Thyroid gland (tissue), 4 donors: ENCODE measurements around the gene TLE1. TPM values are rescaled to one million over a fixed set of nuclear protein-coding genes. Genes with fewer than 3 reads are reported as not detected.

ENCODE experiments used
- DNase-seq, 2 donors: peaks; one replicate each; pipeline ENCODE4 v3.0.0-alpha.2; 2019
- H3K27ac ChIP-seq, 3 donors: fragments of 200-600 bp; sonication (generic); 1 replicate in 2 of 3; 2 replicates in 1 of 3; pipeline ENCODE4 v1.5.1; 2016 to 2019; ENCODE audit warnings: mild to moderate bottlenecking in 1 of 3, moderate library complexity in 1 of 3
- H3K27me3 ChIP-seq: fragments of 200-600 bp; sonication (generic); one replicate; pipeline ENCODE4 v1.5.1; 2019
- H3K36me3 ChIP-seq, 2 donors: fragments of 200-600 bp; sonication (generic); one replicate each; pipeline ENCODE4 v1.5.1; 2016 to 2019
- H3K4me1 ChIP-seq, 2 donors: fragments of 200-600 bp; sonication (generic); one replicate each; pipeline ENCODE4 v1.5.1; 2017 to 2019
- H3K4me3 ChIP-seq, 3 donors: fragments of 200-600 bp; sonication (generic); replicated peaks in 1 of 3; 1 replicate in 2 of 3; 2 replicates in 1 of 3; pipeline ENCODE4 v1.5.1; 2016; ENCODE audit warnings: mild to moderate bottlenecking in 1 of 3
- H3K9me3 ChIP-seq: fragments of 200-600 bp; sonication (generic); one replicate; pipeline ENCODE4 v1.5.1; 2017
- POLR2A ChIP-seq, 2 donors: fragments of 450-650 bp; IDR thresholded peaks; one replicate each; pipeline ENCODE4 v1.6.1; 2017; ENCODE audit warnings: antibody characterized with exemption in 2 of 2, mild to moderate bottlenecking in 2 of 2, moderate library complexity in 1 of 2
- WGBS, 2 donors: methylation state at CpG; one replicate each; pipeline ENCODE4 v1.1.5; 2017; 5-methylcytosine and 5-hydroxymethylcytosine counted together
- intact Hi-C: fragments of 100-400 bp; cut with DNase I; formaldehyde crosslinking; loops from one replicate; pipeline ENCODE4 v1.15.1; 2023
- total RNA-seq, 4 donors: library from RNA; depleted of rRNA; stranded (reverse); fragments of >200 nt; gene quantifications; one replicate each; pipeline ENCODE4 v1.2.3, GENCODE V29; 2016
- TF ChIP-seq, protein P1 (sequence below), 6 experiments: fragments of 200-600 bp in 3 of 6; fragments of 450-650 bp in 3 of 6; sonication (generic) in 3 of 6; IDR thresholded peaks; one replicate each; pipeline ENCODE4 v1.5.1; 2016 to 2019; ENCODE audit warnings: antibody characterized with exemption in 6 of 6, mild to moderate bottlenecking in 2 of 6, inconsistent platforms in 1 of 6, moderate library complexity in 1 of 6

Gene TLE1
- total RNA-seq, 4 donors from 2014 or later, result 40.7 to 91.1 (median 58.4) TPM

DNA sequence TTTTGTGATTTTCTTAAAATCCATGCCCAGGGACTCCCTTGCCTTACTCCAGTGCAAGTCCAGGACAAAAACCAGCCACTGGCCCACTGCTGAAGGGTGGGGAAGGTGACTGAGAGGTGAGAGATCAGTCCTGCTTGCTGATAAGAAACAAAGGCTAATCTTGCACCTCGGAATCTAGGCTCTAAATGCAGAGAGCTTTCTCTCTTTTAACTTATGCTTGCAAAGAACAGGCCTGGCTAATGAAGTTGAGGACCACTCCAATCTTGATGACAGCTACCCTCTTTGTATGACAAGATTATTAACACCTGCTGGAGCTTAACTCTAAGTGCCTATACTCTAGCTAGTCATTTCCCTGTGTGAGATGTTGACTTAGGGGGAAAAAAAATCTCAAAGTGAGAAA is 8.8 kb downstream of the TLE1 start:
- no peak overlapping the region for H3K4me3 ChIP-seq
- DNase-seq, result no peak
- WGBS, 2 donors, result 78 to 86% methylated on average over 1 of the region's 1 CpG
- no peaks in the 10 kb centered on the region for H3K9me3 ChIP-seq
- H3K36me3 ChIP-seq, result peaks cover 0 to 4% of the 10 kb centered on the region in 2 donors
- no peak overlapping the region for H3K27ac ChIP-seq
- peaks cover 6 to 17% of the 10 kb centered on the region in 2 donors for H3K4me1 ChIP-seq
- no peaks in the 10 kb centered on the region for H3K27me3 ChIP-seq
- TF ChIP-seq, protein P1, sequence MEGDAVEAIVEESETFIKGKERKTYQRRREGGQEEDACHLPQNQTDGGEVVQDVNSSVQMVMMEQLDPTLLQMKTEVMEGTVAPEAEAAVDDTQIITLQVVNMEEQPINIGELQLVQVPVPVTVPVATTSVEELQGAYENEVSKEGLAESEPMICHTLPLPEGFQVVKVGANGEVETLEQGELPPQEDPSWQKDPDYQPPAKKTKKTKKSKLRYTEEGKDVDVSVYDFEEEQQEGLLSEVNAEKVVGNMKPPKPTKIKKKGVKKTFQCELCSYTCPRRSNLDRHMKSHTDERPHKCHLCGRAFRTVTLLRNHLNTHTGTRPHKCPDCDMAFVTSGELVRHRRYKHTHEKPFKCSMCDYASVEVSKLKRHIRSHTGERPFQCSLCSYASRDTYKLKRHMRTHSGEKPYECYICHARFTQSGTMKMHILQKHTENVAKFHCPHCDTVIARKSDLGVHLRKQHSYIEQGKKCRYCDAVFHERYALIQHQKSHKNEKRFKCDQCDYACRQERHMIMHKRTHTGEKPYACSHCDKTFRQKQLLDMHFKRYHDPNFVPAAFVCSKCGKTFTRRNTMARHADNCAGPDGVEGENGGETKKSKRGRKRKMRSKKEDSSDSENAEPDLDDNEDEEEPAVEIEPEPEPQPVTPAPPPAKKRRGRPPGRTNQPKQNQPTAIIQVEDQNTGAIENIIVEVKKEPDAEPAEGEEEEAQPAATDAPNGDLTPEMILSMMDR (IDR thresholded peaks at IDR 0.05), result no peak
- TF ChIP-seq POLR2A (IDR thresholded peaks at IDR 0.05), result no peak
- intact Hi-C loops, result loop anchor here (10.0 kb wide), 1 partner anchor 86 kb away; no protein-coding TSS in a partner anchor

- Histone ChIP-seq H3K36me3 (peaks cover 0 to 4% of the 10 kb centered on the region in 2 donors), H3K27me3 (no peaks in the 10 kb centered on the region), H3K27ac (no peak overlapping the region), H3K9me3 (no peaks in the 10 kb centered on the region), H3K4me1 (peaks cover 6 to 12% of the 10 kb centered on the region in 2 donors), H3K4me3 (no peak overlapping the region)
- DNase-seq, result no peak
- WGBS, 2 donors, result 86 to 87% methylated on average over 9 of the region's 9 CpGs
- TF ChIP-seq, protein P1 (IDR thresholded peaks at IDR 0.05), result no peak
- TF ChIP-seq POLR2A (IDR thresholded peaks at IDR 0.05), result no peak
- intact Hi-C loops, result loop anchor here (10.0 kb wide), 1 partner anchor 85 kb away; no protein-coding TSS in a partner anchor
Measured at GRCh38 chr9:81680006-81680405, 9.3 kb downstream of the TLE1 start.

DNA sequence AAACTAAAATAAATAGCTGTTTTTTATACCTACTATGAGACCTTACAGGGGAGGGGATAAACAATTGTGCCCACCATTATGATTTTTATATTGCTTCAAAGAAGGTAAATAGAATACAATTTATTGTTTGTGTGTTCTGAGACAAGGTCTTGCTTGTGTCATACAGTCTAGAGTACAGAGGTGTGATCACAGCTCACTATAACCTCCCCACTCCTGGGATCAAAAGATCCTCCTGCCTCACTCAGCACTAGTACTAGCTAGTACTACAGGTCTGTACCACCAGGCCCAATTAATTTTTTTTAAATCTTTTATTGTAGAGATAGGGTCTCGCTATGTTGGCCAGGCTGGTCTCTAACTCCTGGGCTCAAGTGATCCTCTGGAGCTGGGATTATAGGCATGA is 11.3 kb downstream of the TLE1 start:
- H3K27me3 ChIP-seq, result no peaks in the 10 kb centered on the region
- intact Hi-C loops, result no loop called here
- no peaks in the 10 kb centered on the region for H3K9me3 ChIP-seq
- no peak overlapping the region for H3K4me3 ChIP-seq
- H3K4me1 ChIP-seq, result peaks cover 3 to 7% of the 10 kb centered on the region in 2 donors
- 92 to 94% methylated on average over 1 of the region's 1 CpG for WGBS, 2 donors
- TF ChIP-seq POLR2A (IDR thresholded peaks at IDR 0.05), result no peak
- TF ChIP-seq, protein P1 (IDR thresholded peaks at IDR 0.05), result no peak
- H3K27ac ChIP-seq, result no peak overlapping the region
- H3K36me3 ChIP-seq, result peaks cover 0 to 4% of the 10 kb centered on the region in 2 donors
- no peak for DNase-seq

- Histone ChIP-seq H3K36me3 (peaks cover 0 to under 1% of the 10 kb centered on the region in 2 donors), H3K9me3 (no peaks in the 10 kb centered on the region), H3K4me3 (no peak overlapping the region), H3K27ac (no peak overlapping the region), H3K4me1 (peaks cover 13 to 14% of the 10 kb centered on the region in 2 donors), H3K27me3 (no peaks in the 10 kb centered on the region)
- intact Hi-C loops, result no loop called here
- 92 to 94% methylated on average over 2 of the region's 2 CpGs for WGBS, 2 donors
- TF ChIP-seq, protein P1 (IDR thresholded peaks at IDR 0.05), result no peak
- no peak for DNase-seq
Measured at GRCh38 chr9:81676395-81676794, 13.0 kb downstream of the TLE1 start.

DNA sequence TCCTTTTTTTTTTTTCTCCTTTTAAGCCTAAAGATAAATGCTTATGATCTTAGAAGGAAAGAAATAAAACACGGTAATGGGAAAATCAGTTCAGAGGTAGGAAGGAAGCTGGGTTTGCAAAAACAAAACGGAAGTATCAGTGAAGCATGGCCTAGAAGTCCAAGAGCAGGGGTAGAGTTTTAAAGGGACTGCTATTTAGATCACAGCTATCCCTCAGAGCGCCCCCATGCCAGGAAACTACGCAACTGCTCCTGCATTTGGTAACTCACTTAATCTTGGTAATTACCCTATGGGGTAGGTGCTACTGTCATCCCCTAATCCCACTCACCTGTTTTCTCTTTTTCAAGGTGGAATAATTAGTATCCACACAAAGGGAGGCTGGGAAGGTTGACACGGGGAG is 16.0 kb downstream of the TLE1 start:
- no peak overlapping the region for H3K27ac ChIP-seq
- WGBS, 2 donors, result 74 to 77% methylated on average over 5 of the region's 5 CpGs
- TF ChIP-seq, protein P1 (IDR thresholded peaks at IDR 0.05), result no peak
- TF ChIP-seq POLR2A (IDR thresholded peaks at IDR 0.05), result no peak
- no peaks in the 10 kb centered on the region for H3K27me3 ChIP-seq
- no peaks in the 10 kb centered on the region for H3K9me3 ChIP-seq
- intact Hi-C loops, result no loop called here
- H3K4me3 ChIP-seq, result no peak overlapping the region
- peaks cover 19% of the 10 kb centered on the region in 2 donors for H3K4me1 ChIP-seq
- no peak for DNase-seq
- no peaks in the 10 kb centered on the region for H3K36me3 ChIP-seq
